Esophagus squamous epithelium (tissue), 5 donors: ENCODE results near the gene SERPINE2. TPM values are rescaled to one million over a fixed set of nuclear protein-coding genes. Genes with fewer than 3 reads are reported as not detected.
A peak's percentile ranks its signal among the peaks of the same experiment; 100 is the strongest.

ENCODE experiments used
- DNase-seq: peaks from one replicate; lab custom pipeline; 2025; lab: John Stamatoyannopoulos, UW
- H3K27ac ChIP-seq, 4 donors: fragments of 200-600 bp; sonication (generic); one replicate each; pipeline ENCODE4 v1.5.1; 2016 to 2019; ENCODE audit warnings: mild to moderate bottlenecking in 1 of 4
- H3K27me3 ChIP-seq, 4 donors: fragments of 200-600 bp; sonication (generic); 1 replicate in 3 of 4; 2 replicates in 1 of 4; pipeline versions ENCODE4 v1.5.1 to v1.6.0; 2017 to 2021; ENCODE audit warnings: antibody characterized with exemption in 1 of 4
- H3K36me3 ChIP-seq, 3 donors: fragments of 200-600 bp; sonication (generic); one replicate each; pipeline ENCODE4 v1.5.1; 2016 to 2019
- H3K4me1 ChIP-seq, 3 donors: fragments of 200-600 bp; sonication (generic); one replicate each; pipeline ENCODE4 v1.5.1; 2017 to 2019
- H3K4me3 ChIP-seq, 4 donors: fragments of 200-600 bp; sonication (generic); 1 replicate in 3 of 4; 2 replicates in 1 of 4; pipeline ENCODE4 v1.5.1; 2016 to 2019; ENCODE audit warnings: mild to moderate bottlenecking in 2 of 4, moderate library complexity in 1 of 4
- H3K9me3 ChIP-seq, 3 donors: fragments of 200-600 bp; sonication (generic); one replicate each; pipeline ENCODE4 v1.5.1; 2016 to 2019
- POLR2A ChIP-seq, 4 donors: fragments of 450-650 bp; IDR thresholded peaks; one replicate each; pipeline ENCODE4 v1.6.1; 2017; ENCODE audit warnings: antibody characterized with exemption in 4 of 4, mild to moderate bottlenecking in 4 of 4, moderate library complexity in 3 of 4
- WGBS, 2 donors: methylation state at CpG; one replicate each; pipeline ENCODE4 v1.1.5; 2018; 5-methylcytosine and 5-hydroxymethylcytosine counted together
- intact Hi-C: fragments of 100-400 bp; cut with DNase I; formaldehyde crosslinking; loops from one replicate; pipeline ENCODE4 v1.15.0; 2022
- total RNA-seq, 4 donors: library from RNA; depleted of rRNA; stranded (reverse); fragments of >200 nt; gene quantifications; one replicate each; pipeline ENCODE4 v1.1.0, GENCODE V29; 2016
- TF ChIP-seq, protein P1 (sequence below), 6 experiments: fragments of 450-650 bp in 4 of 6; fragments of 200-600 bp in 2 of 6; sonication (generic) in 2 of 6; IDR thresholded peaks; one replicate each; pipeline ENCODE4 v1.5.1; 2016 to 2019; ENCODE audit warnings: antibody characterized with exemption in 6 of 6, mild to moderate bottlenecking in 4 of 6, moderate library complexity in 4 of 6
- donor health status: DM: yes; HTN: yes; CAD: no.

The SERPINE2 gene
- total RNA-seq, 4 donors from 2014 or later: 18.3 to 43.8 (median 22.1) TPM

DNA sequence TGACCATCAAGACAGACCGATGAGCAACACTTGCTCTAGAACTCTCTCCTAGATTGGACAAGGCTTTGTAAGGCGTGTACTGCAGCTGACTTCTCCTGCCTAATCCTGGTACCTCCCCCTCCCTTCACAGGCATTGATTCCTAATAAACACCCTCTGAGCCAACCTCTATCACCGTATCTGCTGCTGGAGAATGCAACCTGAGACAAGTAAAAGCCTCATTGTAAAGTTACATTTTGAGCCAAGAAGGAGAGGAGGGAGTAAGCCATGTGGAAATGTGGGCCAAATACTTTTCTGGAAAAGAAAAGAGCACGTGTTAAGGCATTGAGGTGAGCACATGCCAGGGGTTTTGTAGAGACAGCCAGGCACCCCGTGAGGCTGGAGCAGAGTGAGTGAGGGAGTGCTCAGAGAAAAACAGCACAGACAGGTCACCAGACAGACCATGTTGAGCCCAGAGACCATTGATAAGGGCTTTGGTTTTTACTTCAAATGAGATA, 91.3 kb downstream of the SERPINE2 start:
- WGBS, 2 donors: 33 to 37% methylated on average over 5 of the region's 5 CpGs
- Histone ChIP-seq H3K27me3 (no peaks in the 10 kb centered on the region), H3K4me1 (peaks cover 0 to 44% (median 11%) of the 10 kb centered on the region in 3 donors), H3K36me3 (no peaks in the 10 kb centered on the region), H3K9me3 (no peaks in the 10 kb centered on the region), H3K4me3 (no peak overlapping the region), H3K27ac (no peak overlapping the region)
- DNase-seq: no peak
- intact Hi-C loops: no loop called here
- no peak for TF ChIP-seq POLR2A (IDR thresholded peaks at IDR 0.05)
- TF ChIP-seq, protein P1, sequence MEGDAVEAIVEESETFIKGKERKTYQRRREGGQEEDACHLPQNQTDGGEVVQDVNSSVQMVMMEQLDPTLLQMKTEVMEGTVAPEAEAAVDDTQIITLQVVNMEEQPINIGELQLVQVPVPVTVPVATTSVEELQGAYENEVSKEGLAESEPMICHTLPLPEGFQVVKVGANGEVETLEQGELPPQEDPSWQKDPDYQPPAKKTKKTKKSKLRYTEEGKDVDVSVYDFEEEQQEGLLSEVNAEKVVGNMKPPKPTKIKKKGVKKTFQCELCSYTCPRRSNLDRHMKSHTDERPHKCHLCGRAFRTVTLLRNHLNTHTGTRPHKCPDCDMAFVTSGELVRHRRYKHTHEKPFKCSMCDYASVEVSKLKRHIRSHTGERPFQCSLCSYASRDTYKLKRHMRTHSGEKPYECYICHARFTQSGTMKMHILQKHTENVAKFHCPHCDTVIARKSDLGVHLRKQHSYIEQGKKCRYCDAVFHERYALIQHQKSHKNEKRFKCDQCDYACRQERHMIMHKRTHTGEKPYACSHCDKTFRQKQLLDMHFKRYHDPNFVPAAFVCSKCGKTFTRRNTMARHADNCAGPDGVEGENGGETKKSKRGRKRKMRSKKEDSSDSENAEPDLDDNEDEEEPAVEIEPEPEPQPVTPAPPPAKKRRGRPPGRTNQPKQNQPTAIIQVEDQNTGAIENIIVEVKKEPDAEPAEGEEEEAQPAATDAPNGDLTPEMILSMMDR (IDR thresholded peaks at IDR 0.05): no peak

DNA sequence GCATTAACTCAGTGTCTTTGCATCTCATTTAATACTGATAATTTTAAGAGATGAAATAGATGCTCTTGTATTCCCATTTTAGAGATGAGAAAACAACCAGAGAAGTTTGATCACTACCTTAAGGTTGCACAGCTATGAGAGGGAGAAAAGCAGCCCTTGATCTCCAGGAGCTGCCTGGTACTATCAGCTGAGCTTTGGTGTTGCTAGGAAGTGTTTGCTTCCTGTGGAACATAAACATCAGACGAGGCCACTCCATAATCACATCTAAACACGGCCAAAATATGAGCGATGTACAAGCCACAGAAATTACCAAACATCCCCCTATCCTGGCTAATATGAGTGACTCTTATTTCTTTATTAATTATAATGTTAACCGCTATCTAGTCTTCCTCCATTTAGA, 93.3 kb downstream of the SERPINE2 start:
- Histone ChIP-seq H3K4me3 (peak overlapping the region in 3 of 4 donors; percentile 81 to 98 (median 96)), H3K36me3 (no peaks in the 10 kb centered on the region), H3K4me1 (peaks cover 8 to 60% (median 20%) of the 10 kb centered on the region in 3 donors), H3K9me3 (no peaks in the 10 kb centered on the region), H3K27ac (peak overlapping the region in 1 of 4 donors; percentile 95), H3K27me3 (no peaks in the 10 kb centered on the region)
- TF ChIP-seq, protein P1 (IDR thresholded peaks at IDR 0.05): no peak
- no peak for TF ChIP-seq POLR2A (IDR thresholded peaks at IDR 0.05)
- intact Hi-C loops: no loop called here
- no peak for DNase-seq
- 56 to 61% methylated on average over 4 of the region's 4 CpGs for WGBS, 2 donors

DNA sequence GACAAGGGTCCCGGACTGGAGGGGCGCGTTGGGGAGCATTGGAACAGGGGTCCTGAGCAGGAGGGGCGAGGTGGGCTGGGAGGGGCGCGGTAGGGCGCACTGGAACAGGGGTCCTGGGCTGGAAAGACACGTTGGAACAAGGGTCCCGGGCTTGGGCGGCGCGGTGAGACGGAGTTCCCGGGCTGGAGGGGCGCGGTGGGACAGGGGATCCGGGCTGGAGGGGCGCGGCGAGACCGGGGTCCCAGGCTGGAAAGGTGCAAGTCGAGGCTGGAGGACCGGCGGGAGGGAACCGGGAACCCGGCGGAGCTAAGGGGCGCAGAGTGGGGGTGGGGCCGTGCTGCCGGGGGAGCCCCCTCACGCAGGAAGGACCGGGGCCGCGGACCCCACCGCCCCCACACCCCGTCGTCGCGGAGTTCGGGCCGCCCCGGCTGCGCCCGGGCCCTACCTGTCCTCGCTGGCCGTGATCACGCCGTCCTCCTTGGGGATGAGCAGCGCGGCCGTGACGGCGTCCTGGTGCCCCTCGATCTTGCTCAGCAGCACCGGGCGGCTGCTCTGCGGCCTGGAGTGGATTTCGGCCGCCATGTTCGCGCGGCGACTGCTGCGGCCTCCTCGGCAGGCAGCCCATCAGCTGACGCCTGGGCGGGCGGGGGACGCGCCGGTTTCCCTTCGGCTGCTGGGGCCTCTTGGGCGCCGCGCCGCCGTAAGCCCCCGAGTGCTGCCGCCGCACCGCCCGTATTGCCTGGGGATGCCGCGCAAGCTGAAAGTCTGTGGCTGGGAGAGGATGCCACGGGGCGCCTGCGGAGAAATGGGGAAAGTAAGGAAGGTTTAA, 94.2 kb downstream of the SERPINE2 start, which contains the start of gene WDFY1:
Gene WDFY1 (minus strand): TSS at position 633 of the 829 bp plus-strand sequence. CDS start 51 bp downstream, at position 582.
- Histone ChIP-seq H3K4me3 (peak within 1 kb of the TSS; percentile 79 to 98 (median 88)), H3K27me3 (no peaks in the 10 kb centered on the region), H3K27ac (peak within 1 kb of the TSS; percentile 87 to 95 (median 92)), H3K4me1 (peaks cover 8 to 54% (median 20%) of the 10 kb centered on the region in 3 donors), H3K36me3 (peaks cover 0 to under 1% (median 0%) of the 10 kb centered on the region in 3 donors), H3K9me3 (no peaks in the 10 kb centered on the region)
- intact Hi-C loops: no loop called here
- WGBS, 2 donors: 0% methylated on average over 1 to 18 of the region's 87 CpGs
- TF ChIP-seq POLR2A (IDR thresholded peaks at IDR 0.05): peak in 2 of 4 donors; percentile 75 to 85
- TF ChIP-seq, protein P1 (IDR thresholded peaks at IDR 0.05): peak in 1 of 6 experiments; percentile 23
- DNase-seq: peak; percentile 33

DNA sequence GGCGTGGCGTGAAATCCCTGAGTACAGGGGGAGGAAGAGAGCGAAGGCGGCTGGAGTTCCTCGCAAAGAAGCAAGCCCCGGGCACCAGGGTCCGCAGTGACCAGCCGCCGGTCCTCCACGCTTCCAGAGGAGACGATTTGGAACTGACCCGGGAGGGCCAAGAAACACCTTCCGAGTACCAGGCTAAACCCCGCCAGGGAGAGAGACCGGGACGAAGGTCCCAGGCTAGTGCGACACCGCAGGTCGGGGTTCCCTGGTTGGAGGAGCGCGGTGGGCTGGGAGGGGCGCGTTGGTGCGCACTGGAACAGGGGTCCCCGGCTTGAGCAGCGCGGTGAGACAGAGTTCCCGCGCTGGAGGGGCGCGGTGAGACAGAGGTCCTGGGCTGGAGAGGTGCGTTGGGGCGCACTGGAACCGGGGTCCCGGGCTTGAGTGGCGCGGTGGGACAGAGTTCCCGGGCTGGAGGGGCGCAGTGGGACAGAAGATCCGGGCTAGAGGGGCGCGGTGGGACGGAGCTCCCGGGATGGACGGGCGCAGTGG, 94.9 kb downstream of the SERPINE2 start:
- intact Hi-C loops: no loop called here
- no peak for DNase-seq
- H3K9me3 ChIP-seq: no peaks in the 10 kb centered on the region
- H3K27me3 ChIP-seq: no peaks in the 10 kb centered on the region
- H3K27ac ChIP-seq: peak overlapping the region; percentile 87 to 95 (median 92)
- peaks cover 8 to 61% (median 20%) of the 10 kb centered on the region in 3 donors for H3K4me1 ChIP-seq
- WGBS, 2 donors: 1 to 2% methylated on average over 8 to 22 of the region's 46 CpGs
- H3K36me3 ChIP-seq: peaks cover 0 to 5% (median 0%) of the 10 kb centered on the region in 3 donors
- TF ChIP-seq, protein P1 (IDR thresholded peaks at IDR 0.05): no peak
- TF ChIP-seq POLR2A (IDR thresholded peaks at IDR 0.05): no peak
- H3K4me3 ChIP-seq: peak overlapping the region; percentile 79 to 98 (median 88)
